OCI-LY1 (cell line): Measurements from ENCODE around the gene CKAP5.

Experiments
- H2AFZ ChIP-seq: fragments of 200-600 bp; sonication (generic), shearing (Covaris generic); 2 replicates; pipeline ENCODE4 v1.6.0; 2014; ENCODE audit warnings: antibody characterized with exemption, mild to moderate bottlenecking, low read length
- H3F3A ChIP-seq: fragments of 200-600 bp; sonication (generic), shearing (Covaris generic); 2 replicates; pipeline ENCODE4 v1.6.0; 2014; ENCODE audit warnings: mild to moderate bottlenecking, antibody characterized with exemption, low read length, moderate library complexity; ENCODE audit not compliant: insufficient read depth
- H3K27ac ChIP-seq: fragments of 200-600 bp; sonication (generic); 2 replicates; pipeline ENCODE4 v1.5.1; 2014; ENCODE audit warnings: low read length, mixed run types, mild to moderate bottlenecking, low read depth; ENCODE audit not compliant: poor library complexity, severe bottlenecking
- H3K27me3 ChIP-seq: fragments of 200-600 bp; sonication (generic); 2 replicates; pipeline ENCODE4 v1.6.0; 2014; ENCODE audit warnings: antibody characterized with exemption, mild to moderate bottlenecking, low read length, moderate library complexity; ENCODE audit not compliant: insufficient read depth
- H3K36me3 ChIP-seq: fragments of 200-600 bp; sonication (generic); 2 replicates; pipeline ENCODE4 v1.6.1; 2014; ENCODE audit warnings: mild to moderate bottlenecking, antibody characterized with exemption, low read length, moderate library complexity, mixed read lengths; ENCODE audit not compliant: insufficient read depth
- H3K4me1 ChIP-seq: fragments of 200-600 bp; sonication (generic); 2 replicates; pipeline ENCODE4 v1.5.1; 2014; ENCODE audit warnings: mild to moderate bottlenecking, low read length, moderate library complexity; ENCODE audit not compliant: insufficient read depth, severe bottlenecking
- H3K4me2 ChIP-seq: fragments of 200-600 bp; sonication (generic), shearing (Covaris generic); 2 replicates; pipeline ENCODE4 v1.6.1; 2014; ENCODE audit warnings: low read length
- H3K4me3 ChIP-seq: fragments of 200-600 bp; sonication (generic); 2 replicates; pipeline ENCODE4 v1.5.1; 2014; ENCODE audit warnings: low read length, low read depth, mild to moderate bottlenecking, mixed read lengths; ENCODE audit not compliant: poor library complexity, severe bottlenecking
- H3K79me2 ChIP-seq: fragments of 200-600 bp; shearing (Covaris generic); 2 replicates; pipeline ENCODE4 v1.6.1; 2016; ENCODE audit warnings: mixed run types, low read length, mixed read lengths; ENCODE audit not compliant: insufficient read depth
- H3K9ac ChIP-seq: fragments of 200-600 bp; sonication (generic), shearing (Covaris generic); 2 replicates; pipeline ENCODE4 v1.6.1; 2014; ENCODE audit warnings: mild to moderate bottlenecking, low read length, mixed read lengths
- H3K9me2 ChIP-seq: fragments of 200-600 bp; sonication (generic), shearing (Covaris generic); 2 replicates; pipeline ENCODE4 v1.6.1; 2014; ENCODE audit warnings: low read depth, mild to moderate bottlenecking, low read length, mixed read lengths
- H3K9me3 ChIP-seq: fragments of 200-600 bp; shearing (Covaris generic); 2 replicates; pipeline ENCODE4 v1.6.1; 2014; ENCODE audit warnings: low read length, mixed read lengths
- H4K20me1 ChIP-seq: fragments of 200-600 bp; sonication (generic), shearing (Covaris generic); 2 replicates; pipeline ENCODE4 v1.6.0; 2016; ENCODE audit warnings: mild to moderate bottlenecking, low read length; ENCODE audit not compliant: insufficient read depth
- EZH2 ChIP-seq: fragments of 200-600 bp; sonication (generic), shearing (Covaris generic); IDR thresholded peaks from 2 replicates; pipeline ENCODE4 v1.8.0; 2017; ENCODE audit warnings: borderline replicate concordance, mixed run types, mild to moderate bottlenecking, antibody characterized with exemption, low read length, moderate library complexity, mixed read lengths
- TF ChIP-seq, protein P1 (sequence below): fragments of 200-600 bp; sonication (generic), shearing (Covaris generic); IDR thresholded peaks from 2 replicates; pipeline ENCODE4 v1.5.1; 2017; ENCODE audit warnings: mild to moderate bottlenecking, antibody characterized with exemption, low read length, moderate library complexity, mixed read lengths

The CKAP5 gene

DNA sequence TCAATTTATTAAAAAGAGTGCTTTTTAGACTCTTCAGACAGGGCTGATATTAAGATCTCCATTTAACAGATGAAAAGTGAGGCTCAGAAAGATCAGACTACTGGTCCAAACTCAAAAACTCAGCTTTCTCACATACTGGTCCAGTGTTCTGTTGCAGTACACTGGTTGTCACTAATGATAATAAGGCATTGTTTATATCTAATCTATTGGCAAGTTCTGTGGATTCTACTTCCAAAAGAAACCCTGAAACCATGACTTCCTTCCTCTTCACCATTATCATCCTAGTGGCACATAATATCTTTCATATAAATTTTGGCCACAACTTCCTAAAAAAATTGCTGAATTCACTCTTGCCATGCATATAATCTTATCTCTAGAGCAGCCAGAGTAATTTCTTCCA is 90.1 kb downstream of the CKAP5 start:
- Histone ChIP-seq H3F3A (no peaks in the 10 kb centered on the region), H3K9me2 (no peaks in the 10 kb centered on the region), H3K9me3 (no peaks in the 10 kb centered on the region), H3K4me1 (no peaks in the 10 kb centered on the region), H3K36me3 (peaks cover 91% of the 10 kb centered on the region), H3K79me2 (no peaks in the 10 kb centered on the region), H2AFZ (no peak overlapping the region), H3K9ac (no peak overlapping the region), H3K27me3 (no peaks in the 10 kb centered on the region), H3K4me2 (no peak overlapping the region), H4K20me1 (no peaks in the 10 kb centered on the region), H3K4me3 (no peak overlapping the region), H3K27ac (no peak overlapping the region)
- TF ChIP-seq, protein P1, sequence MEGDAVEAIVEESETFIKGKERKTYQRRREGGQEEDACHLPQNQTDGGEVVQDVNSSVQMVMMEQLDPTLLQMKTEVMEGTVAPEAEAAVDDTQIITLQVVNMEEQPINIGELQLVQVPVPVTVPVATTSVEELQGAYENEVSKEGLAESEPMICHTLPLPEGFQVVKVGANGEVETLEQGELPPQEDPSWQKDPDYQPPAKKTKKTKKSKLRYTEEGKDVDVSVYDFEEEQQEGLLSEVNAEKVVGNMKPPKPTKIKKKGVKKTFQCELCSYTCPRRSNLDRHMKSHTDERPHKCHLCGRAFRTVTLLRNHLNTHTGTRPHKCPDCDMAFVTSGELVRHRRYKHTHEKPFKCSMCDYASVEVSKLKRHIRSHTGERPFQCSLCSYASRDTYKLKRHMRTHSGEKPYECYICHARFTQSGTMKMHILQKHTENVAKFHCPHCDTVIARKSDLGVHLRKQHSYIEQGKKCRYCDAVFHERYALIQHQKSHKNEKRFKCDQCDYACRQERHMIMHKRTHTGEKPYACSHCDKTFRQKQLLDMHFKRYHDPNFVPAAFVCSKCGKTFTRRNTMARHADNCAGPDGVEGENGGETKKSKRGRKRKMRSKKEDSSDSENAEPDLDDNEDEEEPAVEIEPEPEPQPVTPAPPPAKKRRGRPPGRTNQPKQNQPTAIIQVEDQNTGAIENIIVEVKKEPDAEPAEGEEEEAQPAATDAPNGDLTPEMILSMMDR = no peak
- TF ChIP-seq EZH2 = no peak

DNA sequence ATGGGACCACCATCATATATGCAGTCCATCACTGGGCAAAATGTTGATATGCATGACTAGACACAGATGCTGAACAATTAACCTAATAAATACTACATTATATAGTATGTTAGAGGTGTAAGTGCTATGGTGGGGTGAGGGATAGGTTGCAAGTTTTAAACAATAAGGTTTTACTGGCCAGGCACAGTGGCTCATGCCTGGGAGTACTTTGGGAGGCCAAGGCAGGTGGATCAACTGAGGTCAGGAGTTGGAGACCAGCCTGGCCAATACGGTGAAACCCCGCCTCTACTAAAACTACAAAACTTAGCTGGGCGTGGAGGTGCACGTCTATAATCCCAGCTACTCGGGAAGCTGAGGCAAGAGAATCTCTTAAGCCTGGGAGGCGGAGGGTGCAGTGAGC is 98.9 kb downstream of the CKAP5 start:
- Histone ChIP-seq H3K79me2 (no peaks in the 10 kb centered on the region), H3K4me3 (no peak overlapping the region), H3K4me1 (no peaks in the 10 kb centered on the region), H3K9me3 (no peaks in the 10 kb centered on the region), H3F3A (no peaks in the 10 kb centered on the region), H3K27me3 (no peaks in the 10 kb centered on the region), H3K36me3 (peaks cover 97% of the 10 kb centered on the region), H4K20me1 (no peaks in the 10 kb centered on the region), H3K9ac (no peak overlapping the region), H3K27ac (no peak overlapping the region), H3K9me2 (no peaks in the 10 kb centered on the region), H3K4me2 (no peak overlapping the region), H2AFZ (no peak overlapping the region)
- no peak for TF ChIP-seq EZH2
- TF ChIP-seq, protein P1 = no peak

DNA sequence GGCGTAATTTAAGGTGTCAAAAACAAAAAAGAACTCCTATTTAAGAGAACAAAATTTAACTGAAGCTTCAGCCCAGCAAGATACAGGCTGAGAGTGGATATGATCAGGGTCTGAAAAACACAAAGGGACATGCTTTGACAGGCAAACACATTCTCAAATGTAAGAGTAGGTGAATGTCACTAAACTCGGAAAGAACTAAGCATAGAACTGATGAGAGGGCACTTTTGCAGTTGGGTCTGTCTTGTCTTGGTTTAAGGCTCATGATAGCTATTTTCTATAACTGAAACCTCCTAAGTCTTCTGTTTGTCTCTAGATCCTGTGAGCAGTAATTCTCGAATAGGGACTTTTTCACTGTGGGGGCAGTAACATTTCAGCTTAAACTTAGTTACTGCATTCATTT is 100.1 kb downstream of the CKAP5 start:
- Histone ChIP-seq H3K4me2 (no peak overlapping the region), H3F3A (no peaks in the 10 kb centered on the region), H3K36me3 (peaks cover 99% of the 10 kb centered on the region), H3K27me3 (no peaks in the 10 kb centered on the region), H4K20me1 (no peaks in the 10 kb centered on the region), H2AFZ (no peak overlapping the region), H3K79me2 (no peaks in the 10 kb centered on the region), H3K9me3 (no peaks in the 10 kb centered on the region), H3K9ac (no peak overlapping the region), H3K4me1 (no peaks in the 10 kb centered on the region), H3K9me2 (no peaks in the 10 kb centered on the region), H3K27ac (no peak overlapping the region), H3K4me3 (no peak overlapping the region)
- TF ChIP-seq, protein P1 = no peak
- no peak for TF ChIP-seq EZH2
